Loucy (cell line): ENCODE measurements around the gene KLHL40.

Source experiments
- CTCF ChIP-seq: fragments of 200-600 bp; sonication (generic); conservative IDR thresholded peaks from 2 replicates; pipeline ENCODE4 v1.5.1; 2014; ENCODE audit warnings: mild to moderate bottlenecking, antibody characterized with exemption, low read length
- EZH2phosphoT487 ChIP-seq: fragments of 200-600 bp; IDR thresholded peaks from 2 replicates; pipeline ENCODE4 v1.6.1; 2018; ENCODE audit warnings: antibody characterized with exemption, mild to moderate bottlenecking, moderate library complexity, borderline replicate concordance

- TF ChIP-seq CTCF (no peak), EZH2phosphoT487 (no peak)
Observed at GRCh38 chr3:42703695-42704025, 18.3 kb downstream of the KLHL40 start.
